ENCODE results near the gene TSEN2.

Gene TSEN2

DNA sequence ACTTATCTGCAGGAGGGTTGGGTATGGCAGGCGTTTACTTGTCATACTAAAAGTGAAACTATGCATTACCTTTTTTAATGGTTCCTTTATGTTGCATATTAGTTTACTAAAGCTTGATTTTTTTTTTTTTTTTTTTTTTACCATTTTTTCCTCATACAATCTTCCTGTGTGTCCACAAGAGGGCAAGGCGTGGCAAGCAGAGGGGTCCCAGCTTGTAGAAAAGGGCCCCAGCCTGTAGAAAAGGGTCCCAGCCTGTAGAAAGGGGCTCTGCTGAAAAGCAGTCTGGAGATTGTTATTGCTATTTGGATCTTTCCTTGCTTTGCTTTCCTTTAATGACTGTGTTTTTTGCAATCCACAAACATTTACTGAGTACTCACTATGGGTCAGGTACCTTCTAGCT lies 94.5 kb downstream of the TSEN2 start:
- no peak overlapping the region for H3K4me3 ChIP-seq (replicated peaks; ENCODE audit: low read depth, low read length)
- DNase-seq (ENCODE audit: extremely low read depth, low read depth), result no peak
- TF ChIP-seq, protein P1, sequence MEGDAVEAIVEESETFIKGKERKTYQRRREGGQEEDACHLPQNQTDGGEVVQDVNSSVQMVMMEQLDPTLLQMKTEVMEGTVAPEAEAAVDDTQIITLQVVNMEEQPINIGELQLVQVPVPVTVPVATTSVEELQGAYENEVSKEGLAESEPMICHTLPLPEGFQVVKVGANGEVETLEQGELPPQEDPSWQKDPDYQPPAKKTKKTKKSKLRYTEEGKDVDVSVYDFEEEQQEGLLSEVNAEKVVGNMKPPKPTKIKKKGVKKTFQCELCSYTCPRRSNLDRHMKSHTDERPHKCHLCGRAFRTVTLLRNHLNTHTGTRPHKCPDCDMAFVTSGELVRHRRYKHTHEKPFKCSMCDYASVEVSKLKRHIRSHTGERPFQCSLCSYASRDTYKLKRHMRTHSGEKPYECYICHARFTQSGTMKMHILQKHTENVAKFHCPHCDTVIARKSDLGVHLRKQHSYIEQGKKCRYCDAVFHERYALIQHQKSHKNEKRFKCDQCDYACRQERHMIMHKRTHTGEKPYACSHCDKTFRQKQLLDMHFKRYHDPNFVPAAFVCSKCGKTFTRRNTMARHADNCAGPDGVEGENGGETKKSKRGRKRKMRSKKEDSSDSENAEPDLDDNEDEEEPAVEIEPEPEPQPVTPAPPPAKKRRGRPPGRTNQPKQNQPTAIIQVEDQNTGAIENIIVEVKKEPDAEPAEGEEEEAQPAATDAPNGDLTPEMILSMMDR (IDR thresholded peaks at IDR 0.05; ENCODE audit: low read depth, low read length, missing control alignments), result no peak

DNA sequence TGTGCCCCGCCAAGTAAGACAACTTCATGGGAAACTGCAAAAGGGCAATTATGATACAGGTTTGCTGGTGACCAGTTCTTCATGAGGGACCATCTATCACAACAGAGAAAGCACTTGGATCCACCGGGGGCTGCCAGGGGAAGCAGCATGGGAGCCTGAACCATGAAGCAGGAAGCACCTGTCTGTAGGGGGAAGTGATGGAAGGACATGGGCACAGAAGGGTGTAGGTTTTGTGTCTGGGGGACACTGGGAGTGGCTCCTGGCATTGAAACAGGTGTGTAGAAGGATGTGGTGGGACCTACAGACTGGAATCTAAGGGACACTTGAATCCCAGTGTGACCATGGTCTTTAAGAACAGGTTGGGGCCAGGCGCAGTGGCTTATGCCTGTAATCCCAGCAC lies 95.2 kb downstream of the TSEN2 start:
- DNase-seq (ENCODE audit: extremely low read depth, low read depth), result no peak
- TF ChIP-seq, protein P1 (IDR thresholded peaks at IDR 0.05; ENCODE audit: low read depth, low read length, missing control alignments), result no peak
- no peak overlapping the region for H3K4me3 ChIP-seq (replicated peaks; ENCODE audit: low read depth, low read length)

DNA sequence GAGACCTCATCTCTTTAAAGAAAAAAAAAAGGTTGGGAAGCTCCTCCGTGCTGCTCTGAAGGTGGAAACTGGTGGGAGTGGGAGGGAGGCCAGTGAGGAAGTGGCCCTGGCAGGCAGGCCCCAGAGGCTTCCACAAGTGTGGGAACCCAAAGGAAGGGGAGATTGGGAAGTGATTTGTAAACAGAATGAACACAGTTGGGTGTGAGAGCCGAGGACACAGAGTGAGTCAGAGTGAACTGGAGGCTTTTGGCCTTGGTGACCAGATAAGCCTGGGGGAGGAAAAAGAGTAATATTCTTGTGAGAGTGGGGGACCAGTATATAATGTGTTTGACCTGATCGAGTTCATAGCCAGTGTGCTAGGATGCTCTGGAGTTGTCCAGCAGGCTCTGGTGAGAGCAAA lies 95.6 kb downstream of the TSEN2 start:
- H3K4me3 ChIP-seq (replicated peaks; ENCODE audit: low read depth, low read length), result no peak overlapping the region
- TF ChIP-seq, protein P1 (IDR thresholded peaks at IDR 0.05; ENCODE audit: low read depth, low read length, missing control alignments), result no peak
- DNase-seq (ENCODE audit: extremely low read depth, low read depth), result no peak

DNA sequence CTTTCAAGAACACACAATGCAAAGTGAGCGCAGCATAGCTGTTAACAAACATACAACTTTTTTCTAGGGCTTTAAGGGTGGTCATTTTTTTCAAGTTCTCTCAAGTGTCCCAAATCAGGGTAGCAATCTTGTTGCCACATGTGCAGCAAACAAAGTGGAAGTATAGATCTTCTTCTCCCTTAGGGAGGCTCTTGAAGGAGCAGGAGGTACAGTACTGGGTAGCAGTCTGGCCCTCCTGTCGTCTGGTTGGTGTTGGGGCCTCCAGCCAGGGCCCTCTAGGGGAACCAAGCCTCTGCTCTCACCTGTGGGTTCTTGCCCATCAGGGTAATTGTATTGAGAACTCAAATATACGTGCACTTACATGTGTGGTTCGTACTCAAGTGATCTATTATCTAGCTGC lies 98.5 kb downstream of the TSEN2 start:
- TF ChIP-seq, protein P1 (IDR thresholded peaks at IDR 0.05; ENCODE audit: low read depth, low read length, missing control alignments), result no peak
- no peak for DNase-seq (ENCODE audit: extremely low read depth, low read depth)
- no peak overlapping the region for H3K4me3 ChIP-seq (replicated peaks; ENCODE audit: low read depth, low read length)
